Mucosa of descending colon (tissue), 3 donors: ENCODE results near the gene MECP2. TPM values are rescaled to one million over a fixed set of nuclear protein-coding genes. Genes with fewer than 3 reads are reported as not detected.

Source experiments
- ATAC-seq: fragments of 200-7000 bp; cut with Tn5 transposase; one replicate; pipeline ENCODE4 v1.9.1; 2020; ENCODE audit warnings: mild to moderate bottlenecking, moderate library complexity
- DNase-seq, 3 donors: peaks; one replicate each; pipeline ENCODE4 v3.0.0-alpha.2; 2020
- H3K36me3 ChIP-seq: fragments of 200-600 bp; one replicate; pipeline ENCODE4 v1.8.0; 2021; ENCODE audit warnings: low read depth, mild to moderate bottlenecking
- H3K4me1 ChIP-seq: fragments of 200-600 bp; one replicate; pipeline ENCODE4 v1.8.0; 2021; ENCODE audit warnings: low read depth, mild to moderate bottlenecking
- H3K4me3 ChIP-seq: fragments of 200-600 bp; one replicate; pipeline ENCODE4 v1.8.0; 2021; ENCODE audit warnings: mild to moderate bottlenecking
- H3K9me3 ChIP-seq: fragments of 200-600 bp; one replicate; pipeline ENCODE4 v1.8.0; 2021; ENCODE audit warnings: mild to moderate bottlenecking
- CTCF ChIP-seq: fragments of 200-600 bp; IDR thresholded peaks from one replicate; pipeline ENCODE4 v1.8.0; 2022; ENCODE audit warnings: antibody characterized with exemption, mild to moderate bottlenecking
- intact Hi-C, 2 donors: fragments of 100-400 bp; cut with DNase I in 1 of 2; cut with micrococcal nuclease in 1 of 2; formaldehyde crosslinking; loops; one replicate each; pipeline versions ENCODE4 v1.11.0 to v1.11.1; 2022; cut with DNase I, micrococcal nuclease
- total RNA-seq, 3 donors: library from RNA; stranded (reverse); fragmentation: NEBNext Ultra II Directional in 2 of 3; extraction: Animal tissue kit (Norgen Biotek cat#: 25700) in 2 of 3; gene quantifications; one replicate each; pipeline versions ENCODE4 v1.2.1 to v1.2.4, GENCODE V29; 2021 to 2023
- donor health status: DM: no; HTN: no; CAD: no; lungs with moderate emphysema.
- donor health status: DM: no; HTN: no; CAD: no.
- donor health status: DM: no; HTN: yes; CAD: no.

The MECP2 gene
- total RNA-seq, 3 donors from 2014 or later: 33.5 to 55.6 (median 35.6) TPM

- no peak for TF ChIP-seq CTCF
- DNase-seq (no peak), ATAC-seq (no peak)
- Histone ChIP-seq H3K4me3 (no peak overlapping the region), H3K4me1 (peaks cover 6% of the 10 kb centered on the region), H3K9me3 (no peaks in the 10 kb centered on the region), H3K36me3 (no peaks in the 10 kb centered on the region)
- intact Hi-C loops: no loop called here
These were observed 2.7 kb downstream of the MECP2 start for GRCh38 chrX:154094833-154095232.

- intact Hi-C loops: no loop called here
- Histone ChIP-seq H3K4me3 (no peak overlapping the region), H3K36me3 (no peaks in the 10 kb centered on the region), H3K4me1 (peaks cover 6% of the 10 kb centered on the region), H3K9me3 (no peaks in the 10 kb centered on the region)
- ATAC-seq: no peak
- TF ChIP-seq CTCF: no peak
- DNase-seq: no peak
These were observed 3.6 kb downstream of the MECP2 start for GRCh38 chrX:154093965-154094364.

- no peak for TF ChIP-seq CTCF
- ATAC-seq (no peak), DNase-seq (no peak)
- intact Hi-C loops: no loop called here
- H3K36me3 ChIP-seq: no peaks in the 10 kb centered on the region
- H3K4me1 ChIP-seq: peaks cover 6% of the 10 kb centered on the region
- no peaks in the 10 kb centered on the region for H3K9me3 ChIP-seq
- no peak overlapping the region for H3K4me3 ChIP-seq
These were observed 5.1 kb downstream of the MECP2 start for GRCh38 chrX:154092371-154092770.

GRCh38 chrX:154091678-154092077, 5.8 kb downstream of the MECP2 start:
- Histone ChIP-seq H3K4me1 (peaks cover 6% of the 10 kb centered on the region), H3K9me3 (no peaks in the 10 kb centered on the region), H3K4me3 (no peak overlapping the region), H3K36me3 (no peaks in the 10 kb centered on the region)
- intact Hi-C loops: no loop called here
- DNase-seq (no peak), ATAC-seq (no peak)
- no peak for TF ChIP-seq CTCF

GRCh38 chrX:154090731-154091130, 6.8 kb downstream of the MECP2 start:
- Histone ChIP-seq H3K9me3 (no peaks in the 10 kb centered on the region), H3K36me3 (no peaks in the 10 kb centered on the region), H3K4me3 (no peak overlapping the region), H3K4me1 (peaks cover 1% of the 10 kb centered on the region)
- no peak for TF ChIP-seq CTCF
- intact Hi-C loops: no loop called here
- ATAC-seq (no peak), DNase-seq (no peak)
